Neuronal stem cell (in vitro differentiated cells): ENCODE data around the gene ZNF543.

Source experiments
- DNase-seq: peaks from one replicate; pipeline ENCODE4 v3.0.0-alpha.2; 2013; ENCODE audit warnings: low spot score
- H2AFZ ChIP-seq: one replicate; pipeline ENCODE4 v1.6.1; 2013; ENCODE audit warnings: mild to moderate bottlenecking, low read length, inconsistent platforms
- H2AK5ac ChIP-seq: 2 replicates; pipeline ENCODE4 v1.6.1; 2013; ENCODE audit warnings: low read depth, mild to moderate bottlenecking, inconsistent platforms, low read length, moderate library complexity, mixed read lengths
- H2BK120ac ChIP-seq: 2 replicates; pipeline ENCODE4 v1.6.1; 2013; ENCODE audit warnings: low read depth, mild to moderate bottlenecking, inconsistent platforms, low read length, moderate library complexity, mixed read lengths
- H2BK12ac ChIP-seq: one replicate; pipeline ENCODE4 v1.6.1; 2013; ENCODE audit warnings: low read length, inconsistent platforms
- H2BK15ac ChIP-seq: 2 replicates; pipeline ENCODE4 v1.6.1; 2013; ENCODE audit warnings: mild to moderate bottlenecking, low read length, inconsistent platforms, mixed read lengths
- H2BK5ac ChIP-seq: one replicate; pipeline ENCODE4 v1.6.1; 2013; ENCODE audit warnings: inconsistent platforms, mild to moderate bottlenecking, low read length, moderate library complexity
- H3K14ac ChIP-seq: one replicate; pipeline ENCODE4 v1.6.1; 2013; ENCODE audit warnings: low read length, inconsistent platforms
- H3K18ac ChIP-seq: 2 replicates; pipeline ENCODE4 v1.6.1; 2013; ENCODE audit warnings: low read length, inconsistent platforms
- H3K23ac ChIP-seq: 2 replicates; pipeline ENCODE4 v1.6.1; 2013; ENCODE audit warnings: low read depth, mild to moderate bottlenecking, mixed read lengths, low read length, inconsistent platforms; ENCODE audit not compliant: poor library complexity
- H3K27ac ChIP-seq: replicated peaks from 3 replicates; pipeline ENCODE4 v1.5.1; 2013; ENCODE audit warnings: low read length, inconsistent platforms
- H3K27me3 ChIP-seq, 3 experiments: 2 replicates each; pipeline ENCODE4 v1.6.1; 2013; ENCODE audit warnings: low read length in 3 of 3, mild to moderate bottlenecking in 2 of 3, inconsistent platforms in 1 of 3, low read depth in 1 of 3, mixed read lengths in 1 of 3, moderate library complexity in 1 of 3; ENCODE audit not compliant: control insufficient read depth in 3 of 3, insufficient read depth in 3 of 3
- H3K36me3 ChIP-seq, 2 donors: replicated peaks in 1 of 2; 2 replicates each; pipeline ENCODE4 v1.6.1; 2013; ENCODE audit warnings: low read length in 2 of 2; ENCODE audit not compliant: control insufficient read depth in 2 of 2, insufficient read depth in 2 of 2
- H3K4ac ChIP-seq: 2 replicates; pipeline ENCODE4 v1.6.1; 2013; ENCODE audit warnings: inconsistent platforms, mild to moderate bottlenecking, low read length, moderate library complexity
- H3K4me1 ChIP-seq, 2 donors: 1 replicate in 1 of 2; 2 replicates in 1 of 2; pipeline ENCODE4 v1.6.1; 2013; ENCODE audit warnings: low read length in 2 of 2, low read depth in 1 of 2; ENCODE audit not compliant: control insufficient read depth in 2 of 2, insufficient read depth in 1 of 2
- H3K4me2 ChIP-seq: one replicate; pipeline ENCODE4 v1.6.1; 2013; ENCODE audit warnings: mild to moderate bottlenecking, low read length, inconsistent platforms; ENCODE audit not compliant: insufficient read depth, poor library complexity, severe bottlenecking
- H3K4me3 ChIP-seq, 2 donors: 2 replicates each; pipeline ENCODE4 v1.5.1; 2013; ENCODE audit warnings: low read length in 2 of 2, mild to moderate bottlenecking in 2 of 2, inconsistent platforms in 1 of 2, moderate library complexity in 1 of 2
- H3K79me1 ChIP-seq: one replicate; pipeline ENCODE4 v1.6.1; 2013; ENCODE audit warnings: low read depth, mild to moderate bottlenecking, inconsistent platforms, low read length, moderate library complexity
- H3K9ac ChIP-seq: one replicate; pipeline ENCODE4 v1.6.1; 2013; ENCODE audit warnings: mild to moderate bottlenecking, low read depth, low read length, inconsistent platforms; ENCODE audit not compliant: poor library complexity
- H3K9me3 ChIP-seq, 2 donors: replicated peaks in 1 of 2; 2 replicates each; pipeline versions ENCODE3 to v1.6.1; 2013; ENCODE audit warnings: low read length in 2 of 2, mild to moderate bottlenecking in 2 of 2, inconsistent platforms in 1 of 2, low read depth in 1 of 2, mixed read lengths in 1 of 2, moderate library complexity in 1 of 2; ENCODE audit not compliant: control insufficient read depth in 2 of 2, insufficient read depth in 1 of 2
- H4K8ac ChIP-seq: one replicate; pipeline ENCODE4 v1.6.1; 2013; ENCODE audit warnings: low read depth, mild to moderate bottlenecking, inconsistent platforms, low read length, moderate library complexity
- H4K91ac ChIP-seq: one replicate; pipeline ENCODE4 v1.6.1; 2013; ENCODE audit warnings: low read length, low read depth, mild to moderate bottlenecking, inconsistent platforms; ENCODE audit not compliant: poor library complexity
- WGBS, 2 donors: extraction: QIAGEN DNeasy Blood & Tissue Kit; methylation state at CpG; one replicate each; pipeline ENCODE4 v1.1.7; 2013; ENCODE audit warnings: missing lambda C conversion rate in 2 of 2, mixed read lengths in 1 of 2; ENCODE audit not compliant: insufficient read length in 2 of 2, insufficient replicate concordance in 1 of 2; ENCODE audit errors: extremely low coverage in 2 of 2; 5-methylcytosine and 5-hydroxymethylcytosine counted together

The ZNF543 gene

GRCh38 chr19:57319869-57320179 lies 448 bp upstream of the ZNF543 start:
- H3K4ac ChIP-seq = no peak overlapping the region
- no peaks in the 10 kb centered on the region for H3K9me3 ChIP-seq
- no peak overlapping the region for H2BK5ac ChIP-seq
- WGBS, 2 donors = no CpG with 5 or more reads among the region's 1 CpG
- peak overlapping the region; percentile 81 for H3K27ac ChIP-seq
- no peak overlapping the region for H4K91ac ChIP-seq
- H2AK5ac ChIP-seq = no peak overlapping the region
- peak overlapping the region; percentile 86 for H2AFZ ChIP-seq
- H3K36me3 ChIP-seq = peaks cover 8 to 14% of the 10 kb centered on the region in 2 donors
- peak overlapping the region; percentile 66 for H3K18ac ChIP-seq
- DNase-seq = no peak
- H3K4me1 ChIP-seq = peaks cover 8 to 14% of the 10 kb centered on the region in 2 donors
- no peak overlapping the region for H3K9ac ChIP-seq
- peaks cover 11% of the 10 kb centered on the region for H3K79me1 ChIP-seq
- no peak overlapping the region for H4K8ac ChIP-seq
- no peaks in the 10 kb centered on the region for H3K27me3 ChIP-seq
- H2BK15ac ChIP-seq = no peak overlapping the region
- peak overlapping the region; percentile 72 to 85 for H3K4me3 ChIP-seq
- H2BK120ac ChIP-seq = no peak overlapping the region
- H2BK12ac ChIP-seq = no peak overlapping the region
- peak overlapping the region; percentile 63 for H3K4me2 ChIP-seq
- no peak overlapping the region for H3K14ac ChIP-seq
- H3K23ac ChIP-seq = no peak overlapping the region

- Histone ChIP-seq H3K36me3 (peaks cover 16 to 27% of the 10 kb centered on the region in 2 donors), H4K91ac (no peak overlapping the region), H2BK12ac (no peak overlapping the region), H3K9me3 (no peaks in the 10 kb centered on the region), H3K4me2 (peak overlapping the region; percentile 95), H3K27me3 (no peaks in the 10 kb centered on the region), H3K27ac (no peak overlapping the region), H3K4me3 (peak overlapping the region; percentile 72 to 91), H3K4ac (no peak overlapping the region), H3K23ac (no peak overlapping the region), H2BK15ac (no peak overlapping the region), H3K18ac (no peak overlapping the region), H3K9ac (peak overlapping the region; percentile 94), H4K8ac (no peak overlapping the region), H2AFZ (peak overlapping the region; percentile 86), H2BK5ac (no peak overlapping the region), H3K14ac (no peak overlapping the region), H2BK120ac (no peak overlapping the region), H3K79me1 (peaks cover 12% of the 10 kb centered on the region), H3K4me1 (peaks cover 8 to 14% of the 10 kb centered on the region in 2 donors), H2AK5ac (no peak overlapping the region)
- DNase-seq = no peak
- no CpG with 5 or more reads among the region's 8 CpGs for WGBS, 2 donors
These were observed 844 bp downstream of the ZNF543 start for GRCh38 chr19:57321116-57321515.

GRCh38 chr19:57321751-57322150 lies 1.5 kb downstream of the ZNF543 start:
- H3K23ac ChIP-seq = no peak overlapping the region
- H3K27ac ChIP-seq = no peak overlapping the region
- no peak overlapping the region for H2BK15ac ChIP-seq
- H3K14ac ChIP-seq = no peak overlapping the region
- H3K4ac ChIP-seq = no peak overlapping the region
- DNase-seq = no peak
- no peak overlapping the region for H4K91ac ChIP-seq
- no peaks in the 10 kb centered on the region for H3K27me3 ChIP-seq
- H2AK5ac ChIP-seq = no peak overlapping the region
- H3K4me2 ChIP-seq = no peak overlapping the region
- H3K9ac ChIP-seq = no peak overlapping the region
- H3K79me1 ChIP-seq = peaks cover 12% of the 10 kb centered on the region
- H4K8ac ChIP-seq = no peak overlapping the region
- no CpG with 5 or more reads among the region's 3 CpGs for WGBS, 2 donors
- H2AFZ ChIP-seq = no peak overlapping the region
- H3K4me1 ChIP-seq = peaks cover 8 to 14% of the 10 kb centered on the region in 2 donors
- H2BK12ac ChIP-seq = no peak overlapping the region
- H3K36me3 ChIP-seq = peaks cover 18 to 34% of the 10 kb centered on the region in 2 donors
- H2BK120ac ChIP-seq = no peak overlapping the region
- H3K18ac ChIP-seq = no peak overlapping the region
- H3K9me3 ChIP-seq = no peaks in the 10 kb centered on the region
- H2BK5ac ChIP-seq = no peak overlapping the region
- peak overlapping the region; percentile 63 to 72 for H3K4me3 ChIP-seq

- H2BK120ac ChIP-seq = no peak overlapping the region
- no peak overlapping the region for H3K18ac ChIP-seq
- peaks cover 12% of the 10 kb centered on the region for H3K79me1 ChIP-seq
- no peak overlapping the region for H3K23ac ChIP-seq
- H4K91ac ChIP-seq = no peak overlapping the region
- H2BK15ac ChIP-seq = no peak overlapping the region
- no peak overlapping the region for H3K4me2 ChIP-seq
- H3K27ac ChIP-seq = no peak overlapping the region
- peaks cover 38 to 63% of the 10 kb centered on the region in 2 donors for H3K36me3 ChIP-seq
- no peak overlapping the region for H2AK5ac ChIP-seq
- H3K9me3 ChIP-seq = peaks cover 0 to 13% of the 10 kb centered on the region in 2 donors
- H2BK12ac ChIP-seq = no peak overlapping the region
- H2BK5ac ChIP-seq = no peak overlapping the region
- H3K4me1 ChIP-seq = peaks cover 8 to 9% of the 10 kb centered on the region in 2 donors
- H3K27me3 ChIP-seq = no peaks in the 10 kb centered on the region
- H3K4ac ChIP-seq = no peak overlapping the region
- DNase-seq = no peak
- no peak overlapping the region for H2AFZ ChIP-seq
- no peak overlapping the region for H3K9ac ChIP-seq
- no peak overlapping the region for H3K14ac ChIP-seq
- no peak overlapping the region for H4K8ac ChIP-seq
- H3K4me3 ChIP-seq = no peak overlapping the region
These were observed 4.7 kb downstream of the ZNF543 start for GRCh38 chr19:57324992-57325391.
